ENCODE measurements around the gene TIMM10B. TPM values are rescaled to one million over a fixed set of nuclear protein-coding genes. Genes with fewer than 3 reads are reported as not detected.
A peak's percentile ranks its signal among the peaks of the same experiment; 100 is the strongest.

The TIMM10B gene
- total and polyA plus RNA-seq, 2 experiments from 2014 or later: 56.3 to 65.8 TPM

GRCh38 chr11:6481924-6482275 lies 599 bp downstream of the TIMM10B start:
- Histone ChIP-seq H3K9me2 (replicated peaks; ENCODE audit: insufficient read depth) (no peaks in the 10 kb centered on the region), H4K20me1 (ENCODE audit: insufficient read depth, poor library complexity, severe bottlenecking) (peaks cover 3% of the 10 kb centered on the region), H3K4me2 (peak overlapping the region; percentile 95), H2AFZ (no peak overlapping the region), H3K27me3 (no peaks in the 10 kb centered on the region), H3K4me1 (ENCODE audit: insufficient read depth) (peaks cover 19% of the 10 kb centered on the region), H3K9me3 (ENCODE audit: low read depth) (no peaks in the 10 kb centered on the region), H3K36me3 (replicated peaks; ENCODE audit: insufficient read depth, low read depth) (no peaks in the 10 kb centered on the region), H3K4me3 (peak overlapping the region; percentile 40), H3K27ac (peak overlapping the region; percentile 94), H3K79me2 (peaks cover 47% of the 10 kb centered on the region)
- TF ChIP-seq, protein P1, sequence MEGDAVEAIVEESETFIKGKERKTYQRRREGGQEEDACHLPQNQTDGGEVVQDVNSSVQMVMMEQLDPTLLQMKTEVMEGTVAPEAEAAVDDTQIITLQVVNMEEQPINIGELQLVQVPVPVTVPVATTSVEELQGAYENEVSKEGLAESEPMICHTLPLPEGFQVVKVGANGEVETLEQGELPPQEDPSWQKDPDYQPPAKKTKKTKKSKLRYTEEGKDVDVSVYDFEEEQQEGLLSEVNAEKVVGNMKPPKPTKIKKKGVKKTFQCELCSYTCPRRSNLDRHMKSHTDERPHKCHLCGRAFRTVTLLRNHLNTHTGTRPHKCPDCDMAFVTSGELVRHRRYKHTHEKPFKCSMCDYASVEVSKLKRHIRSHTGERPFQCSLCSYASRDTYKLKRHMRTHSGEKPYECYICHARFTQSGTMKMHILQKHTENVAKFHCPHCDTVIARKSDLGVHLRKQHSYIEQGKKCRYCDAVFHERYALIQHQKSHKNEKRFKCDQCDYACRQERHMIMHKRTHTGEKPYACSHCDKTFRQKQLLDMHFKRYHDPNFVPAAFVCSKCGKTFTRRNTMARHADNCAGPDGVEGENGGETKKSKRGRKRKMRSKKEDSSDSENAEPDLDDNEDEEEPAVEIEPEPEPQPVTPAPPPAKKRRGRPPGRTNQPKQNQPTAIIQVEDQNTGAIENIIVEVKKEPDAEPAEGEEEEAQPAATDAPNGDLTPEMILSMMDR (IDR thresholded peaks at IDR 0.05; ENCODE audit: poor library complexity): no peak
- no peak for TF ChIP-seq EZH2 (IDR thresholded peaks at IDR 0.05; ENCODE audit: borderline replicate concordance)
- TF ChIP-seq EZH2phosphoT487 (IDR thresholded peaks at IDR 0.05; ENCODE audit: low read depth, severe bottlenecking, unreplicated experiment): no peak
- 27% methylated on average over 12 of the region's 13 CpGs for WGBS (ENCODE audit: low lambda C conversion rate, missing lambda C conversion rate)
- DNase-seq (ENCODE audit: low spot score): no peak

GRCh38 chr11:6482441-6482840 lies 1.1 kb downstream of the TIMM10B start:
- no peaks in the 10 kb centered on the region for H3K27me3 ChIP-seq
- H3K27ac ChIP-seq: peak overlapping the region; percentile 94
- H3K79me2 ChIP-seq: peaks cover 47% of the 10 kb centered on the region
- no peaks in the 10 kb centered on the region for H3K9me3 ChIP-seq (ENCODE audit: low read depth)
- H3K4me1 ChIP-seq (ENCODE audit: insufficient read depth): peaks cover 23% of the 10 kb centered on the region
- no peak overlapping the region for H2AFZ ChIP-seq
- peak overlapping the region; percentile 40 for H3K4me3 ChIP-seq
- no peaks in the 10 kb centered on the region for H3K36me3 ChIP-seq (replicated peaks; ENCODE audit: insufficient read depth, low read depth)
- TF ChIP-seq, protein P1 (IDR thresholded peaks at IDR 0.05; ENCODE audit: poor library complexity): no peak
- TF ChIP-seq EZH2phosphoT487 (IDR thresholded peaks at IDR 0.05; ENCODE audit: low read depth, severe bottlenecking, unreplicated experiment): no peak
- no peak for TF ChIP-seq EZH2 (IDR thresholded peaks at IDR 0.05; ENCODE audit: borderline replicate concordance)
- WGBS (ENCODE audit: low lambda C conversion rate, missing lambda C conversion rate): 87% methylated on average over 4 of the region's 4 CpGs
- no peak for DNase-seq (ENCODE audit: low spot score)
- peaks cover 3% of the 10 kb centered on the region for H4K20me1 ChIP-seq (ENCODE audit: insufficient read depth, poor library complexity, severe bottlenecking)
- H3K9me2 ChIP-seq (replicated peaks; ENCODE audit: insufficient read depth): no peaks in the 10 kb centered on the region
- H3K4me2 ChIP-seq: peak overlapping the region; percentile 95

GRCh38 chr11:6483015-6483414 lies 1.7 kb downstream of the TIMM10B start:
- Histone ChIP-seq H3K36me3 (replicated peaks; ENCODE audit: insufficient read depth, low read depth) (no peaks in the 10 kb centered on the region), H3K9me2 (replicated peaks; ENCODE audit: insufficient read depth) (no peaks in the 10 kb centered on the region), H3K79me2 (peaks cover 47% of the 10 kb centered on the region), H3K9me3 (ENCODE audit: low read depth) (no peaks in the 10 kb centered on the region), H3K4me3 (no peak overlapping the region), H2AFZ (no peak overlapping the region), H3K4me2 (peak overlapping the region; percentile 95), H4K20me1 (ENCODE audit: insufficient read depth, poor library complexity, severe bottlenecking) (peaks cover 3% of the 10 kb centered on the region), H3K4me1 (ENCODE audit: insufficient read depth) (peaks cover 29% of the 10 kb centered on the region), H3K27me3 (no peaks in the 10 kb centered on the region), H3K27ac (peak overlapping the region; percentile 94)
- DNase-seq (ENCODE audit: low spot score): no peak
- TF ChIP-seq EZH2 (IDR thresholded peaks at IDR 0.05; ENCODE audit: borderline replicate concordance) (no peak), EZH2phosphoT487 (IDR thresholded peaks at IDR 0.05; ENCODE audit: low read depth, severe bottlenecking, unreplicated experiment) (no peak)
- TF ChIP-seq, protein P1 (IDR thresholded peaks at IDR 0.05; ENCODE audit: poor library complexity): no peak
- 94% methylated on average over 6 of the region's 6 CpGs for WGBS (ENCODE audit: low lambda C conversion rate, missing lambda C conversion rate)

DNA sequence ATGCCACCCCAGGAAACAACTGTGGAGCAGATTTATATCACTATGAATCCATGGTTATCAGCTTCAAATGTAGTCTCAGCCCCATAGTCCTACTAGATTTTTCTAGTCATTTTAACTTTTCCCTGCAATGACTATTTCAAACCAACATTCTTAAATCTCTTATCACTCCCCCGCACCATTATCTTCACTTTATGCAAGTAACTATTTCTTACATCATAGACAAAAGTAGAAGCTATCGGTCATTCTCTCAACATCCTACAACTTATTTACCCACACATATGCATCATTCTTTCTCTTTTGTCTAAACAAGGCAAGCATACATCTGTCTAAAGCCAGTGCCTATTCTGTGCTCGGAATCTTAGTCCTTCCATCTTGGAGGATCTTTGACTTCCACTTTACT lies 4.4 kb downstream of the TIMM10B start:
- H2AFZ ChIP-seq: no peak overlapping the region
- no peak overlapping the region for H3K27ac ChIP-seq
- H3K9me3 ChIP-seq (ENCODE audit: low read depth): no peaks in the 10 kb centered on the region
- no peaks in the 10 kb centered on the region for H3K27me3 ChIP-seq
- no peak for TF ChIP-seq EZH2phosphoT487 (IDR thresholded peaks at IDR 0.05; ENCODE audit: low read depth, severe bottlenecking, unreplicated experiment)
- TF ChIP-seq, protein P1 (IDR thresholded peaks at IDR 0.05; ENCODE audit: poor library complexity): no peak
- TF ChIP-seq EZH2 (IDR thresholded peaks at IDR 0.05; ENCODE audit: borderline replicate concordance): no peak
- no peaks in the 10 kb centered on the region for H3K9me2 ChIP-seq (replicated peaks; ENCODE audit: insufficient read depth)
- no peak overlapping the region for H3K4me3 ChIP-seq
- H3K4me1 ChIP-seq (ENCODE audit: insufficient read depth): peaks cover 35% of the 10 kb centered on the region
- 90% methylated on average over 3 of the region's 3 CpGs for whole genome bisulfite sequencing (ENCODE audit: low lambda C conversion rate, missing lambda C conversion rate)
- no peak overlapping the region for H3K4me2 ChIP-seq
- peaks cover 30% of the 10 kb centered on the region for H3K79me2 ChIP-seq
- DNase-seq (ENCODE audit: low spot score): no peak
- H3K36me3 ChIP-seq (replicated peaks; ENCODE audit: insufficient read depth, low read depth): no peaks in the 10 kb centered on the region
- peaks cover 3% of the 10 kb centered on the region for H4K20me1 ChIP-seq (ENCODE audit: insufficient read depth, poor library complexity, severe bottlenecking)

Measured in hepatocyte (in vitro differentiated cells).